ENCODE results near the gene IL37. TPM values are rescaled to one million over a fixed set of nuclear protein-coding genes. Genes with fewer than 3 reads are reported as not detected.
"Not testable (repeated sequence)": the region's sequence is repeated elsewhere in the genome, so short reads cannot be mapped to it uniquely, and the experiment has no call there.

IL37 gene
- total and polyA plus RNA-seq, 9 donors = not detected

- H3K27ac ChIP-seq (ENCODE audit: low read length) = no peak overlapping the region
- no peak for DNase-seq
- H3K36me3 ChIP-seq (ENCODE audit: control insufficient read depth, insufficient read depth, low read length) = no peaks in the 10 kb centered on the region
- no peaks in the 10 kb centered on the region for H3K27me3 ChIP-seq (ENCODE audit: control insufficient read depth, insufficient read depth, low read length)
- H3K9me3 ChIP-seq (replicated peaks; ENCODE audit: control insufficient read depth, low read depth, low read length) = no peaks in the 10 kb centered on the region
- H3K4me1 ChIP-seq (ENCODE audit: control insufficient read depth, insufficient read depth, low read length) = no peaks in the 10 kb centered on the region
- no peak overlapping the region for H3K4me3 ChIP-seq (ENCODE audit: low read length)
- 89% methylated on average over 5 of the region's 6 CpGs for WGBS (ENCODE audit: insufficient coverage)
Measured at GRCh38 chr2:112891385-112891831, 19.6 kb upstream of the IL37 start.

GRCh38 chr2:112893752-112894151 lies 17.2 kb upstream of the IL37 start:
- 83% methylated on average over 2 of the region's 2 CpGs for WGBS (ENCODE audit: insufficient coverage)
- Histone ChIP-seq H3K27me3 (ENCODE audit: control insufficient read depth, insufficient read depth, low read length) (no peaks in the 10 kb centered on the region), H3K4me3 (ENCODE audit: low read length) (no peak overlapping the region), H3K36me3 (ENCODE audit: control insufficient read depth, insufficient read depth, low read length) (no peaks in the 10 kb centered on the region), H3K9me3 (replicated peaks; ENCODE audit: control insufficient read depth, low read depth, low read length) (no peaks in the 10 kb centered on the region), H3K27ac (ENCODE audit: low read length) (no peak overlapping the region), H3K4me1 (ENCODE audit: control insufficient read depth, insufficient read depth, low read length) (no peaks in the 10 kb centered on the region)
- DNase-seq = no peak

GRCh38 chr2:112896909-112897623 lies 13.9 kb upstream of the IL37 start:
- H3K36me3 ChIP-seq (ENCODE audit: control insufficient read depth, insufficient read depth, low read length) = no peaks in the 10 kb centered on the region
- WGBS (ENCODE audit: insufficient coverage) = no CpG with 5 or more reads among the region's 8 CpGs
- H3K9me3 ChIP-seq (replicated peaks; ENCODE audit: control insufficient read depth, low read depth, low read length) = no peaks in the 10 kb centered on the region

GRCh38 chr2:112897624-112897978 lies 13.4 kb upstream of the IL37 start:
- H3K36me3 ChIP-seq (ENCODE audit: control insufficient read depth, insufficient read depth, low read length) = no peaks in the 10 kb centered on the region

More at GRCh38 chr2:112896909-112897623, 13.9 kb upstream of the IL37 start:
- Histone ChIP-seq H3K27ac (ENCODE audit: low read length) (no peak overlapping the region), H3K4me1 (ENCODE audit: control insufficient read depth, insufficient read depth, low read length) (no peaks in the 10 kb centered on the region), H3K4me3 (ENCODE audit: low read length) (no peak overlapping the region), H3K27me3 (ENCODE audit: control insufficient read depth, insufficient read depth, low read length) (no peaks in the 10 kb centered on the region)
- no peak for DNase-seq

GRCh38 chr2:112901431-112902065 lies 9.4 kb upstream of the IL37 start:
- not testable (repeated sequence) for H3K9me3 ChIP-seq (replicated peaks; ENCODE audit: control insufficient read depth, low read depth, low read length); H3K4me1 ChIP-seq (ENCODE audit: control insufficient read depth, insufficient read depth, low read length); DNase-seq; H3K36me3 ChIP-seq (ENCODE audit: control insufficient read depth, insufficient read depth, low read length); H3K27ac ChIP-seq (ENCODE audit: low read length); H3K4me3 ChIP-seq (ENCODE audit: low read length); H3K27me3 ChIP-seq (ENCODE audit: control insufficient read depth, insufficient read depth, low read length)
- no CpG with 5 or more reads among the region's 3 CpGs for WGBS (ENCODE audit: insufficient coverage)

More at GRCh38 chr2:112897624-112897978, 13.4 kb upstream of the IL37 start:
- H3K4me3 ChIP-seq (ENCODE audit: low read length) = no peak overlapping the region
- no peaks in the 10 kb centered on the region for H3K9me3 ChIP-seq (replicated peaks; ENCODE audit: control insufficient read depth, low read depth, low read length)
- H3K4me1 ChIP-seq (ENCODE audit: control insufficient read depth, insufficient read depth, low read length) = no peaks in the 10 kb centered on the region
- no CpG with 5 or more reads among the region's 3 CpGs for whole genome bisulfite sequencing (ENCODE audit: insufficient coverage)
- DNase-seq = no peak
- no peak overlapping the region for H3K27ac ChIP-seq (ENCODE audit: low read length)
- no peaks in the 10 kb centered on the region for H3K27me3 ChIP-seq (ENCODE audit: control insufficient read depth, insufficient read depth, low read length)

- H3K4me1 ChIP-seq (ENCODE audit: control insufficient read depth, insufficient read depth, low read length) = no peaks in the 10 kb centered on the region
- no peaks in the 10 kb centered on the region for H3K27me3 ChIP-seq (ENCODE audit: control insufficient read depth, insufficient read depth, low read length)
- no peak for DNase-seq
- H3K9me3 ChIP-seq (replicated peaks; ENCODE audit: control insufficient read depth, low read depth, low read length) = no peaks in the 10 kb centered on the region
- no peak overlapping the region for H3K27ac ChIP-seq (ENCODE audit: low read length)
- no CpG with 5 or more reads among the region's 2 CpGs for WGBS (ENCODE audit: insufficient coverage)
- no peak overlapping the region for H3K4me3 ChIP-seq (ENCODE audit: low read length)
- no peaks in the 10 kb centered on the region for H3K36me3 ChIP-seq (ENCODE audit: control insufficient read depth, insufficient read depth, low read length)
Measured at GRCh38 chr2:112902816-112903215, 8.1 kb upstream of the IL37 start.

GRCh38 chr2:112904883-112905282 lies 6.1 kb upstream of the IL37 start:
- no peak for DNase-seq
- Histone ChIP-seq H3K4me1 (ENCODE audit: control insufficient read depth, insufficient read depth, low read length) (no peaks in the 10 kb centered on the region), H3K27ac (ENCODE audit: low read length) (no peak overlapping the region), H3K9me3 (replicated peaks; ENCODE audit: control insufficient read depth, low read depth, low read length) (no peaks in the 10 kb centered on the region), H3K36me3 (ENCODE audit: control insufficient read depth, insufficient read depth, low read length) (no peaks in the 10 kb centered on the region), H3K27me3 (ENCODE audit: control insufficient read depth, insufficient read depth, low read length) (no peaks in the 10 kb centered on the region), H3K4me3 (ENCODE audit: low read length) (no peak overlapping the region)
- WGBS (ENCODE audit: insufficient coverage) = 79% methylated on average over 5 of the region's 5 CpGs

- Histone ChIP-seq H3K27me3 (ENCODE audit: control insufficient read depth, insufficient read depth, low read length) (no peaks in the 10 kb centered on the region), H3K4me3 (ENCODE audit: low read length) (no peak overlapping the region), H3K36me3 (ENCODE audit: control insufficient read depth, insufficient read depth, low read length) (no peaks in the 10 kb centered on the region), H3K4me1 (ENCODE audit: control insufficient read depth, insufficient read depth, low read length) (no peaks in the 10 kb centered on the region), H3K27ac (ENCODE audit: low read length) (no peak overlapping the region), H3K9me3 (replicated peaks; ENCODE audit: control insufficient read depth, low read depth, low read length) (no peaks in the 10 kb centered on the region)
- no peak for DNase-seq
- no CpG with 5 or more reads among the region's 2 CpGs for WGBS (ENCODE audit: insufficient coverage)
Measured at GRCh38 chr2:112906276-112906675, 4.7 kb upstream of the IL37 start.

- no peak overlapping the region for H3K27ac ChIP-seq (ENCODE audit: low read length)
- H3K9me3 ChIP-seq (replicated peaks; ENCODE audit: control insufficient read depth, low read depth, low read length) = no peaks in the 10 kb centered on the region
- WGBS (ENCODE audit: insufficient coverage) = no CpG with 5 or more reads among the region's 12 CpGs
- H3K27me3 ChIP-seq (ENCODE audit: control insufficient read depth, insufficient read depth, low read length) = no peaks in the 10 kb centered on the region
- DNase-seq = no peak
- no peaks in the 10 kb centered on the region for H3K36me3 ChIP-seq (ENCODE audit: control insufficient read depth, insufficient read depth, low read length)
- H3K4me3 ChIP-seq (ENCODE audit: low read length) = no peak overlapping the region
- H3K4me1 ChIP-seq (ENCODE audit: control insufficient read depth, insufficient read depth, low read length) = no peaks in the 10 kb centered on the region
Measured at GRCh38 chr2:112907001-112907949, 3.7 kb upstream of the IL37 start.

GRCh38 chr2:112908559-112908958 lies 2.4 kb upstream of the IL37 start:
- not testable (repeated sequence) for H3K27ac ChIP-seq (ENCODE audit: low read length); H3K4me1 ChIP-seq (ENCODE audit: control insufficient read depth, insufficient read depth, low read length); DNase-seq; H3K36me3 ChIP-seq (ENCODE audit: control insufficient read depth, insufficient read depth, low read length); H3K9me3 ChIP-seq (replicated peaks; ENCODE audit: control insufficient read depth, low read depth, low read length); H3K27me3 ChIP-seq (ENCODE audit: control insufficient read depth, insufficient read depth, low read length); H3K4me3 ChIP-seq (ENCODE audit: low read length)
- no CpG with 5 or more reads among the region's 2 CpGs for WGBS (ENCODE audit: insufficient coverage)

All from muscle of leg (tissue), 11 donors.